Measurements from ENCODE around the gene XPR1. TPM values are rescaled to one million over a fixed set of nuclear protein-coding genes. Genes with fewer than 3 reads are reported as not detected.

XPR1 gene
- total and polyA plus RNA-seq, 2 donors (not counting 3 experiments of a cell fraction or from before 2014, with no cell fraction given) = 23.9 to 26.7 TPM

DNA sequence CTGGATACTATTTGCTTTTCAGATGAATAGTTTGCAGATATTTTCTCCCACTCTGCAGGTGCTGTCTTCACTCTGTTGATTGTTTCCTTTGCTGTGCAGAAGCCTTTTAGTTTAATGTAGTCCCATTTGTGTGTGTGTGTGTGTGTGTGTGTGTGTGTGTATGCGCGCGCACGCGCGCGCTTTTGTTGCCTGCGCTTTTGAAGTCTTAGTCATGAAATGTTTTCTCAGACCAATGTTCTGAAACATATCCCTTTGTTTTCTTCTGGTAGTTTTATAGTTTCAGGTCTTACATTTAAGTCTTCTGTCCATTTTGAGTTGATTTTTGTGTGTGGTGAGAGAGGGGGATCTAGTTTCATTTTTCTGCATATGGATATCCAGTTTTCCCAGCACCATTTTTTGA is 63.5 kb downstream of the XPR1 start:
- Histone ChIP-seq H3K9me3 (replicated peaks; ENCODE audit: control insufficient read depth, insufficient read depth, low read length) (no peaks in the 10 kb centered on the region), H4K20me1 (replicated peaks; ENCODE audit: control insufficient read depth, extremely low read depth, insufficient read depth, low read length) (no peaks in the 10 kb centered on the region), H3K36me3 (ENCODE audit: control insufficient read depth in 2 of 2, extremely low read depth in 1 of 2, insufficient read depth in 2 of 2, low read length in 2 of 2) (no peaks in the 10 kb centered on the region), H3K79me2 (ENCODE audit: control insufficient read depth, insufficient read depth, low read length) (peaks cover 9% of the 10 kb centered on the region), H3K9ac (replicated peaks; ENCODE audit: extremely low read depth, insufficient read depth, low read length) (no peak overlapping the region), H3K4me1 (ENCODE audit: control insufficient read depth, extremely low read depth, insufficient read depth, low read length) (peaks cover 2% of the 10 kb centered on the region), H3K27ac (ENCODE audit: insufficient read depth, low read depth, low read length) (no peak overlapping the region), H3K4me3 (replicated peaks in 1 of 3; ENCODE audit: insufficient read depth in 1 of 3, low read depth in 1 of 3, low read length in 3 of 3) (no peak overlapping the region), H3K4me2 (ENCODE audit: insufficient read depth, low read length) (no peak overlapping the region), H3K27me3 (ENCODE audit: control insufficient read depth in 2 of 2, insufficient read depth in 2 of 2, low read length in 2 of 2) (no peaks in the 10 kb centered on the region), H2AFZ (ENCODE audit: low read depth, low read length) (no peak overlapping the region), H3K9me1 (replicated peaks; ENCODE audit: control insufficient read depth, extremely low read depth, insufficient read depth, low read length) (no peaks in the 10 kb centered on the region)
- TF ChIP-seq JUN (IDR thresholded peaks at IDR 0.05; ENCODE audit: borderline replicate concordance, insufficient read depth, insufficient read length, low read depth) (no peak), POLR2A (IDR thresholded peaks at IDR 0.05; ENCODE audit: low read depth, low read length) (no peak), MYC (IDR thresholded peaks at IDR 0.05; ENCODE audit: low read depth, low read length) (no peak), GATA2 (IDR thresholded peaks at IDR 0.05; ENCODE audit: insufficient read depth, insufficient read length, low read depth, low read length) (no peak)
- TF ChIP-seq, protein P1, sequence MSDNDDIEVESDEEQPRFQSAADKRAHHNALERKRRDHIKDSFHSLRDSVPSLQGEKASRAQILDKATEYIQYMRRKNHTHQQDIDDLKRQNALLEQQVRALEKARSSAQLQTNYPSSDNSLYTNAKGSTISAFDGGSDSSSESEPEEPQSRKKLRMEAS (IDR thresholded peaks at IDR 0.05; ENCODE audit: insufficient read depth, insufficient read length) = no peak
- no TSS peak for BruUV-seq (replicated peaks)
- ChIA-PET CTCF (no interaction called here), POLR2A (no interaction called here)
- intact Hi-C loops (cut with micrococcal nuclease) = no loop called here
- no peak for DNase-seq (ENCODE audit: low read depth, low spot score)
- no peak for FAIRE-seq
- dilution Hi-C loops (cut with MboI; ENCODE audit: extremely low pct_ligation_motif_present, low sequenced_read_pairs) = no loop called here

DNA sequence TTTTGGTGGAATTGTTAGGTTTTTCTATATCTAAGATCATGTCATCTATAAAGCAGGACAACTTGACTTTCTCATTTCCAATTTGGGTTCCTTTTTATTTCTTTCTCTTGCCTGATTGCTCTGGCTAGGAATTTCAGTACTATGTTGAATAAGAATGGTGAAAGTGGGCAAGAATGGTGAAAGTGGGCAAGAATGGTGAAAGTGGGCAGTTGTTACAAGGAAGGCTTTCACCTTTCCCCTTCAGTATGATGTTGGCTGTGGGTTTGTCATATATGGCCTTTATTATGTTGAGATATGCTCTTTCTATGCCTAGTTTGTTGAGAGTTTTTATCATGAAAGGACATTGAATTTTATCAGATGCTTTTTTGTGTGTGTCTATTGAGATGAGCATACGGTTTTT is 64.5 kb downstream of the XPR1 start:
- Histone ChIP-seq H3K9me3 (replicated peaks; ENCODE audit: control insufficient read depth, insufficient read depth, low read length) (no peaks in the 10 kb centered on the region), H3K4me1 (ENCODE audit: control insufficient read depth, extremely low read depth, insufficient read depth, low read length) (peaks cover 2% of the 10 kb centered on the region), H3K27me3 (ENCODE audit: control insufficient read depth in 2 of 2, insufficient read depth in 2 of 2, low read length in 2 of 2) (no peaks in the 10 kb centered on the region), H4K20me1 (replicated peaks; ENCODE audit: control insufficient read depth, extremely low read depth, insufficient read depth, low read length) (no peaks in the 10 kb centered on the region), H3K27ac (ENCODE audit: insufficient read depth, low read depth, low read length) (no peak overlapping the region), H3K4me3 (replicated peaks in 1 of 3; ENCODE audit: insufficient read depth in 1 of 3, low read depth in 1 of 3, low read length in 3 of 3) (no peak overlapping the region), H2AFZ (ENCODE audit: low read depth, low read length) (no peak overlapping the region), H3K36me3 (ENCODE audit: control insufficient read depth in 2 of 2, extremely low read depth in 1 of 2, insufficient read depth in 2 of 2, low read length in 2 of 2) (no peaks in the 10 kb centered on the region), H3K9ac (replicated peaks; ENCODE audit: extremely low read depth, insufficient read depth, low read length) (no peak overlapping the region), H3K4me2 (ENCODE audit: insufficient read depth, low read length) (no peak overlapping the region), H3K79me2 (ENCODE audit: control insufficient read depth, insufficient read depth, low read length) (peaks cover 9% of the 10 kb centered on the region), H3K9me1 (replicated peaks; ENCODE audit: control insufficient read depth, extremely low read depth, insufficient read depth, low read length) (no peaks in the 10 kb centered on the region)
- dilution Hi-C loops (cut with MboI; ENCODE audit: extremely low pct_ligation_motif_present, low sequenced_read_pairs) (no loop called here), intact Hi-C loops (cut with micrococcal nuclease) (no loop called here)
- TF ChIP-seq POLR2A (IDR thresholded peaks at IDR 0.05; ENCODE audit: low read depth, low read length) (no peak), JUN (IDR thresholded peaks at IDR 0.05; ENCODE audit: borderline replicate concordance, insufficient read depth, insufficient read length, low read depth) (no peak), EZH2 (IDR thresholded peaks at IDR 0.05; ENCODE audit: borderline replicate concordance, low read depth, low read length, severe bottlenecking) (no peak)
- FAIRE-seq (no peak), DNase-seq (ENCODE audit: low read depth, low spot score) (no peak)
- ChIA-PET POLR2A (no interaction called here), CTCF (no interaction called here)
- BruUV-seq (replicated peaks) = no TSS peak

All from endothelial cell of umbilical vein (primary cell).